GM19035 (cell line): Measurements from ENCODE around the gene DLX1.

Experiments used
- ATAC-seq: cut with Tn5 transposase; IDR thresholded peaks from one replicate; pipeline ENCODE4 v1.9.1; 2021; ENCODE audit not compliant: unreplicated experiment

The DLX1 gene

GRCh38 chr2:172096626-172097547 is 11.6 kb downstream of the DLX1 start:
- no peak for ATAC-seq

- no peak for ATAC-seq
These were observed 12.3 kb downstream of the DLX1 start for GRCh38 chr2:172097557-172098131.

- ATAC-seq = no peak
These were observed 13.0 kb downstream of the DLX1 start for GRCh38 chr2:172098287-172098649.

- ATAC-seq = no peak
These were observed 13.6 kb downstream of the DLX1 start for GRCh38 chr2:172098650-172099471.

GRCh38 chr2:172099472-172100079 is 14.3 kb downstream of the DLX1 start:
- ATAC-seq = no peak

GRCh38 chr2:172100080-172100934 is 15.0 kb downstream of the DLX1 start:
- ATAC-seq = no peak

GRCh38 chr2:172100935-172101820 is 15.9 kb downstream of the DLX1 start:
- no peak for ATAC-seq

- peak; percentile 7 for ATAC-seq
These were observed 16.6 kb downstream of the DLX1 start for GRCh38 chr2:172101821-172102390.

GRCh38 chr2:172102391-172103359 is 17.4 kb downstream of the DLX1 start, which contains the start of gene DLX2:
Gene DLX2, minus strand, starts transcription at chr2:172102900. Its CDS starts 362 bp downstream, at chr2:172102538.
- ATAC-seq = peak; percentile 76

GRCh38 chr2:172103471-172104272 is 18.4 kb downstream of the DLX1 start:
- no peak for ATAC-seq

GRCh38 chr2:172105471-172106107 is 20.3 kb downstream of the DLX1 start:
- no peak for ATAC-seq

- ATAC-seq = no peak
These were observed 21.0 kb downstream of the DLX1 start for GRCh38 chr2:172106108-172106961.

GRCh38 chr2:172107690-172108586 is 22.6 kb downstream of the DLX1 start:
- no peak for ATAC-seq

- no peak for ATAC-seq
These were observed 23.3 kb downstream of the DLX1 start for GRCh38 chr2:172108587-172108930.
